WERI-Rb-1 (cell line): ENCODE data around the gene ABI1.

Experiments used
- DNase-seq: peaks from one replicate; pipeline ENCODE4 v3.0.0-alpha.2; 2020
- H3K27ac ChIP-seq: fragments of 250-450 bp; sonication (Bioruptor Pico); 2 replicates; pipeline ENCODE4 v1.5.1; 2020; ENCODE audit warnings: mild to moderate bottlenecking, moderate library complexity
- H3K27me3 ChIP-seq: fragments of 250-450 bp; sonication (Bioruptor Pico); 2 replicates; pipeline ENCODE4 v1.5.1; 2021; ENCODE audit warnings: mild to moderate bottlenecking, low read depth, moderate library complexity; ENCODE audit not compliant: insufficient read depth, severe bottlenecking
- H3K36me3 ChIP-seq: fragments of 250-450 bp; sonication (Bioruptor Pico); 2 replicates; pipeline ENCODE4 v1.5.1; 2020; ENCODE audit warnings: mild to moderate bottlenecking, moderate library complexity
- H3K4me3 ChIP-seq: 2 replicates; pipeline ENCODE4 v1.5.1; 2011; ENCODE audit warnings: low read depth, mild to moderate bottlenecking, control low read depth, low read length
- H3K9me3 ChIP-seq: fragments of 250-450 bp; sonication (Bioruptor Pico); 2 replicates; pipeline ENCODE4 v1.5.1; 2021; ENCODE audit warnings: mild to moderate bottlenecking, moderate library complexity; ENCODE audit not compliant: severe bottlenecking
- CTCF ChIP-seq: IDR thresholded peaks from 2 replicates; pipeline ENCODE4 v1.5.1; 2011; ENCODE audit warnings: low read depth, mild to moderate bottlenecking, control low read depth, inconsistent platforms, low read length

Gene ABI1

GRCh38 chr10:26699631-26700030 is 161.1 kb downstream of the ABI1 start:
- H3K27me3 ChIP-seq: no peaks in the 10 kb centered on the region
- H3K36me3 ChIP-seq: no peaks in the 10 kb centered on the region; the same call in 1 of the 2 replicates
- no peaks in the 10 kb centered on the region for H3K9me3 ChIP-seq
- no peak for TF ChIP-seq CTCF
- H3K27ac ChIP-seq: no peak overlapping the region
- DNase-seq: no peak
- H3K4me3 ChIP-seq: no peak overlapping the region

GRCh38 chr10:26698909-26699308 is 161.8 kb downstream of the ABI1 start:
- no peaks in the 10 kb centered on the region for H3K9me3 ChIP-seq
- no peaks in the 10 kb centered on the region; the same call in 1 of the 2 replicates for H3K36me3 ChIP-seq
- no peak overlapping the region for H3K27ac ChIP-seq
- DNase-seq: no peak
- H3K4me3 ChIP-seq: no peak overlapping the region
- H3K27me3 ChIP-seq: no peaks in the 10 kb centered on the region
- no peak for TF ChIP-seq CTCF

GRCh38 chr10:26697922-26698608 is 162.7 kb downstream of the ABI1 start:
- peak overlapping the region; percentile 95 for H3K27ac ChIP-seq
- H3K36me3 ChIP-seq: no peaks in the 10 kb centered on the region; the same call in 1 of the 2 replicates
- TF ChIP-seq CTCF: no peak
- no peak for DNase-seq
- H3K4me3 ChIP-seq: peak overlapping the region; percentile 84
- H3K9me3 ChIP-seq: no peaks in the 10 kb centered on the region
- H3K27me3 ChIP-seq: no peaks in the 10 kb centered on the region

GRCh38 chr10:26697163-26697921 is 163.4 kb downstream of the ABI1 start, which contains the start of gene PDSS1:
Gene PDSS1, plus strand, starts transcription at chr10:26697701. Its CDS starts 11 bp downstream, at chr10:26697712.
- DNase-seq: peak; percentile 49
- Histone ChIP-seq H3K9me3 (no peaks in the 10 kb centered on the region), H3K4me3 (peak within 1 kb of the TSS; percentile 84), H3K27me3 (no peaks in the 10 kb centered on the region), H3K36me3 (no peaks in the 10 kb centered on the region; the same call in 1 of the 2 replicates), H3K27ac (peak within 1 kb of the TSS; percentile 95)
- no peak for TF ChIP-seq CTCF

- H3K36me3 ChIP-seq: no peaks in the 10 kb centered on the region
- H3K27ac ChIP-seq: peak overlapping the region; percentile 95
- no peaks in the 10 kb centered on the region for H3K9me3 ChIP-seq
- no peaks in the 10 kb centered on the region for H3K27me3 ChIP-seq
- TF ChIP-seq CTCF: no peak
- DNase-seq: no peak
- H3K4me3 ChIP-seq: peak overlapping the region; percentile 84
These were observed 164.0 kb downstream of the ABI1 start for GRCh38 chr10:26696786-26697162.
